BLaER1 treated with 17β-estradiol and CSF1 and Interleukin-3, amounts not matched to agents 10 nM and 100 nM (cell line): ENCODE results near the gene SPTBN1.

Experiments used
- H3K27ac ChIP-seq, 11 experiments: shearing (Covaris generic); formaldehyde crosslinking; 2 replicates each; pipeline ENCODE4 v1.8.1; 2022
- H3K27me3 ChIP-seq, 11 experiments: shearing (Covaris generic); formaldehyde crosslinking; 2 replicates each; pipeline ENCODE4 v1.8.1; 2022
- H3K36me3 ChIP-seq, 11 experiments: shearing (Covaris generic); formaldehyde crosslinking; 2 replicates each; pipeline ENCODE4 v1.8.1; 2022
- H3K4me1 ChIP-seq, 10 experiments: shearing (Covaris generic); formaldehyde crosslinking; 2 replicates each; pipeline ENCODE4 v1.8.1; 2022
- H3K4me2 ChIP-seq, 11 experiments: shearing (Covaris generic); formaldehyde crosslinking; 2 replicates each; pipeline ENCODE4 v1.8.1; 2022
- H3K4me3 ChIP-seq, 10 experiments: shearing (Covaris generic); formaldehyde crosslinking; 2 replicates each; pipeline ENCODE4 v1.8.1; 2022
- H3K9ac ChIP-seq, 11 experiments: shearing (Covaris generic); formaldehyde crosslinking; 2 replicates each; pipeline ENCODE4 v1.8.1; 2022
- H3K9me3 ChIP-seq, 11 experiments: shearing (Covaris generic); formaldehyde crosslinking; replicated peaks in 1 of 11; 2 replicates each; pipeline ENCODE4 v1.8.1; 2022
- H4K20me1 ChIP-seq, 11 experiments: shearing (Covaris generic); formaldehyde crosslinking; 2 replicates each; pipeline ENCODE4 v1.8.1; 2022
- Cebpa-rat ChIP-seq, 11 experiments: shearing (Covaris generic); IDR thresholded peaks; 2 replicates each; pipeline ENCODE4 v1.8.1; 2022

The SPTBN1 gene

GRCh38 chr2:54429811-54430551 is 26.1 kb upstream of the SPTBN1 start:
- no peaks in the 10 kb centered on the region for H3K36me3 ChIP-seq
- peaks cover 0 to 21% (median 0%) of the 10 kb centered on the region in 11 experiments; a peak in 5 of 22 replicates for H3K27me3 ChIP-seq
- peaks cover 0 to 16% (median 7%) of the 10 kb centered on the region in 11 experiments; a peak in 5 of 22 replicates for H3K9me3 ChIP-seq
- H3K4me1 ChIP-seq = peaks cover 17 to 56% (median 46%) of the 10 kb centered on the region in 10 experiments
- H3K9ac ChIP-seq = peak overlapping the region in 4 of 11 experiments; percentile 4 to 40 (median 23); a peak in 4 of 22 replicates
- peak overlapping the region in 10 of 11 experiments; percentile 11 to 62 (median 52); a peak in 14 of 22 replicates for H3K27ac ChIP-seq
- no peak for TF ChIP-seq Cebpa-rat (IDR thresholded peaks at IDR 0.05)
- H4K20me1 ChIP-seq = no peaks in the 10 kb centered on the region
- peak overlapping the region; percentile 65 to 84 (median 78) for H3K4me2 ChIP-seq
- H3K4me3 ChIP-seq = peak overlapping the region in 3 of 10 experiments; percentile 1 to 35 (median 1); a peak in 4 of 20 replicates

GRCh38 chr2:54430649-54431048 is 25.5 kb upstream of the SPTBN1 start:
- Histone ChIP-seq H3K27ac (peak overlapping the region in 9 of 11 experiments; percentile 18 to 62 (median 54); a peak in 12 of 22 replicates), H3K36me3 (no peaks in the 10 kb centered on the region), H3K4me1 (peaks cover 17 to 56% (median 46%) of the 10 kb centered on the region in 10 experiments), H3K9me3 (peaks cover 0 to 12% (median 7%) of the 10 kb centered on the region in 11 experiments; a peak in 5 of 22 replicates), H3K4me3 (peak overlapping the region in 1 of 10 experiments; percentile 1; a peak in 1 of 20 replicates), H3K27me3 (peaks cover 0 to 17% (median 0%) of the 10 kb centered on the region in 11 experiments; a peak in 5 of 22 replicates), H3K9ac (peak overlapping the region in 3 of 11 experiments; percentile 4 to 40 (median 19); a peak in 4 of 22 replicates), H4K20me1 (no peaks in the 10 kb centered on the region), H3K4me2 (peak overlapping the region; percentile 65 to 84 (median 78))
- no peak for TF ChIP-seq Cebpa-rat (IDR thresholded peaks at IDR 0.05)

GRCh38 chr2:54432251-54433015 is 23.7 kb upstream of the SPTBN1 start:
- H3K27ac ChIP-seq = no peak overlapping the region
- H3K27me3 ChIP-seq = peaks cover 0 to 16% (median 0%) of the 10 kb centered on the region in 11 experiments; a peak in 3 of 22 replicates
- peaks cover 17 to 56% (median 46%) of the 10 kb centered on the region in 10 experiments for H3K4me1 ChIP-seq
- no peak overlapping the region for H3K4me3 ChIP-seq
- H3K36me3 ChIP-seq = no peaks in the 10 kb centered on the region
- no peak overlapping the region for H3K9ac ChIP-seq
- peak overlapping the region in 9 of 11 experiments; percentile 19 to 83 (median 78); a peak in 18 of 22 replicates for H3K4me2 ChIP-seq
- H3K9me3 ChIP-seq = peaks cover 0 to 12% (median 7%) of the 10 kb centered on the region in 11 experiments; a peak in 5 of 22 replicates
- TF ChIP-seq Cebpa-rat (IDR thresholded peaks at IDR 0.05) = no peak
- H4K20me1 ChIP-seq = no peaks in the 10 kb centered on the region

- H3K4me1 ChIP-seq = peaks cover 17 to 46% (median 41%) of the 10 kb centered on the region in 10 experiments
- H3K27me3 ChIP-seq = 0 out of 22 replicates have a peak, but pooled peaks cover 0 to 5% (median 0%) of the 10 kb centered on the region in 11 experiments
- H3K9me3 ChIP-seq = peaks cover 0 to 7% (median 4%) of the 10 kb centered on the region in 11 experiments; a peak in 5 of 22 replicates
- H3K4me3 ChIP-seq = no peak overlapping the region
- no peak overlapping the region for H3K9ac ChIP-seq
- TF ChIP-seq Cebpa-rat (IDR thresholded peaks at IDR 0.05) = no peak
- H3K27ac ChIP-seq = no peak overlapping the region
- H3K4me2 ChIP-seq = no peak overlapping the region
- H4K20me1 ChIP-seq = no peaks in the 10 kb centered on the region
- H3K36me3 ChIP-seq = no peaks in the 10 kb centered on the region
Observed at GRCh38 chr2:54434229-54434628, 21.9 kb upstream of the SPTBN1 start.

- Histone ChIP-seq H3K9me3 (peaks cover 0 to 3% (median 1%) of the 10 kb centered on the region in 11 experiments; a peak in 5 of 22 replicates), H3K4me1 (peaks cover 19 to 44% (median 40%) of the 10 kb centered on the region in 10 experiments), H3K4me3 (no peak overlapping the region), H3K36me3 (no peaks in the 10 kb centered on the region), H3K27me3 (0 out of 22 replicates have a peak, but pooled peaks cover 0 to 5% (median 0%) of the 10 kb centered on the region in 11 experiments), H3K9ac (no peak overlapping the region), H3K27ac (no peak overlapping the region), H4K20me1 (no peaks in the 10 kb centered on the region), H3K4me2 (no peak overlapping the region)
- TF ChIP-seq Cebpa-rat (IDR thresholded peaks at IDR 0.05) = no peak
Observed at GRCh38 chr2:54434711-54435110, 21.4 kb upstream of the SPTBN1 start.

- H3K36me3 ChIP-seq = no peaks in the 10 kb centered on the region
- no peak overlapping the region for H3K27ac ChIP-seq
- TF ChIP-seq Cebpa-rat (IDR thresholded peaks at IDR 0.05) = no peak
- H3K9me3 ChIP-seq = no peaks in the 10 kb centered on the region
- 0 out of 22 replicates have a peak, but pooled peaks cover 0 to 5% (median 0%) of the 10 kb centered on the region in 11 experiments for H3K27me3 ChIP-seq
- no peak overlapping the region for H3K4me2 ChIP-seq
- peaks cover 19 to 44% (median 40%) of the 10 kb centered on the region in 10 experiments for H3K4me1 ChIP-seq
- no peak overlapping the region for H3K9ac ChIP-seq
- H4K20me1 ChIP-seq = no peaks in the 10 kb centered on the region
- no peak overlapping the region for H3K4me3 ChIP-seq
Observed at GRCh38 chr2:54435325-54436226, 20.6 kb upstream of the SPTBN1 start.

- Histone ChIP-seq H3K36me3 (no peaks in the 10 kb centered on the region), H3K27ac (no peak overlapping the region), H3K4me2 (no peak overlapping the region), H3K4me1 (peaks cover 21 to 31% (median 30%) of the 10 kb centered on the region in 10 experiments), H3K27me3 (0 out of 22 replicates have a peak, but pooled peaks cover 0 to 3% (median 0%) of the 10 kb centered on the region in 11 experiments), H3K9me3 (no peaks in the 10 kb centered on the region), H4K20me1 (no peaks in the 10 kb centered on the region), H3K4me3 (no peak overlapping the region), H3K9ac (no peak overlapping the region)
- no peak for TF ChIP-seq Cebpa-rat (IDR thresholded peaks at IDR 0.05)
Observed at GRCh38 chr2:54437588-54437987, 18.5 kb upstream of the SPTBN1 start.

- no peaks in the 10 kb centered on the region for H4K20me1 ChIP-seq
- no peaks in the 10 kb centered on the region for H3K27me3 ChIP-seq
- no peak overlapping the region for H3K4me2 ChIP-seq
- H3K36me3 ChIP-seq = no peaks in the 10 kb centered on the region
- TF ChIP-seq Cebpa-rat (IDR thresholded peaks at IDR 0.05) = no peak
- H3K4me3 ChIP-seq = no peak overlapping the region
- H3K9ac ChIP-seq = no peak overlapping the region
- H3K9me3 ChIP-seq = no peaks in the 10 kb centered on the region
- no peak overlapping the region for H3K27ac ChIP-seq
- peaks cover 21 to 26% (median 23%) of the 10 kb centered on the region in 10 experiments for H3K4me1 ChIP-seq
Observed at GRCh38 chr2:54438271-54438670, 17.9 kb upstream of the SPTBN1 start.
